WTC11 (cell line): ENCODE results near the gene PPM1B. TPM values are rescaled to one million over a fixed set of nuclear protein-coding genes. Genes with fewer than 3 reads are reported as not detected.
A peak's percentile ranks its signal among the peaks of the same experiment; 100 is the strongest.

Experiments used
- ATAC-seq: fragments of 200-7000 bp; cut with Tn5 transposase; 2 replicates; pipeline ENCODE4 v1.10.0; 2021; ENCODE audit warnings: mild to moderate bottlenecking, moderate library complexity
- CTCF ChIA-PET: fragments of 300-600 bp; sonication (Branson Sonifier 250); formaldehyde crosslinking; loops from one replicate; lab custom pipeline; 2021; ENCODE audit warnings: antibody characterized with exemption; lab: Charles Lee
- POLR2A ChIA-PET: fragments of 350-600 bp; sonication (Branson Sonifier 250); formaldehyde crosslinking; loops from one replicate; lab custom pipeline; 2021; ENCODE audit warnings: antibody characterized with exemption; lab: Charles Lee
- DNase-seq: peaks from one replicate; pipeline ENCODE4 v3.0.0; 2021; ENCODE audit warnings: low spot score
- H3K27ac Mint-ChIP-seq: 2 replicates; pipeline ENCODE4 v1.8.0; 2021; ENCODE audit warnings: mixed read lengths
- H3K27me3 Mint-ChIP-seq: 2 replicates; pipeline ENCODE4 v1.8.0; 2021; ENCODE audit warnings: low read depth, mild to moderate bottlenecking, moderate library complexity, mixed read lengths
- H3K36me3 Mint-ChIP-seq: 2 replicates; pipeline ENCODE4 v1.8.0; 2021; ENCODE audit warnings: mixed read lengths
- H3K4me1 Mint-ChIP-seq: 2 replicates; pipeline ENCODE4 v1.8.0; 2022; ENCODE audit warnings: mixed read lengths
- H3K4me3 Mint-ChIP-seq: 2 replicates; pipeline ENCODE4 v1.8.0; 2021; ENCODE audit warnings: mild to moderate bottlenecking, moderate library complexity, mixed read lengths
- H3K9me3 Mint-ChIP-seq: 2 replicates; pipeline ENCODE4 v1.8.0; 2021; ENCODE audit warnings: mixed read lengths
- ATF3 ChIP-seq: sonication (generic); formaldehyde crosslinking; conservative IDR thresholded peaks from 2 replicates; pipeline ENCODE4 v1.8.1; 2022; ENCODE audit warnings: mild to moderate bottlenecking, missing genetic modification reagents
- EMX1 ChIP-seq: fragments of 250-450 bp; sonication (Bioruptor Pico); IDR thresholded peaks from 2 replicates; pipeline ENCODE4 v1.8.0; 2021; ENCODE audit warnings: mild to moderate bottlenecking
- FOXJ3 ChIP-seq: sonication (generic); formaldehyde crosslinking; IDR thresholded peaks from 2 replicates; pipeline ENCODE4 v1.9.0; 2021; ENCODE audit warnings: missing genetic modification reagents, mild to moderate bottlenecking, borderline replicate concordance
- FOXK1 ChIP-seq: sonication (generic); formaldehyde crosslinking; IDR thresholded peaks from 2 replicates; pipeline ENCODE4 v1.8.0; 2022; ENCODE audit warnings: mild to moderate bottlenecking, moderate library complexity, missing genetic modification reagents
- GTF2I ChIP-seq: fragments of 250-450 bp; sonication (Bioruptor Pico); conservative IDR thresholded peaks from 2 replicates; pipeline ENCODE4 v1.4.0; 2021; ENCODE audit warnings: mild to moderate bottlenecking
- HMGA2 ChIP-seq: fragments of 250-450 bp; sonication (Bioruptor Pico); IDR thresholded peaks from 2 replicates; pipeline ENCODE4 v1.4.0; 2021; ENCODE audit warnings: mild to moderate bottlenecking, moderate library complexity
- HMGXB4 ChIP-seq: sonication (generic); formaldehyde crosslinking; IDR thresholded peaks from 2 replicates; pipeline ENCODE4 v1.8.1; 2023; ENCODE audit warnings: mild to moderate bottlenecking, moderate library complexity, missing genetic modification reagents
- MYBL2 ChIP-seq: sonication (generic); formaldehyde crosslinking; IDR thresholded peaks from 2 replicates; pipeline ENCODE4 v1.8.1; 2023; ENCODE audit warnings: mild to moderate bottlenecking, moderate library complexity, missing genetic modification reagents
- NFATC4 ChIP-seq: fragments of 250-450 bp; sonication (Bioruptor Pico); IDR thresholded peaks from 2 replicates; pipeline ENCODE4 v1.9.0; 2021; ENCODE audit warnings: mild to moderate bottlenecking
- NFYB ChIP-seq: sonication (generic); formaldehyde crosslinking; conservative IDR thresholded peaks from 2 replicates; pipeline ENCODE4 v1.8.0; 2022; ENCODE audit warnings: low read depth, missing genetic modification reagents
- NR1H2 ChIP-seq: sonication (generic); formaldehyde crosslinking; IDR thresholded peaks from 2 replicates; pipeline ENCODE4 v1.9.0; 2021; ENCODE audit warnings: mild to moderate bottlenecking, moderate library complexity, missing genetic modification reagents
- NR2C2 ChIP-seq: sonication (generic); formaldehyde crosslinking; IDR thresholded peaks from 2 replicates; pipeline ENCODE4 v1.8.0; 2022; ENCODE audit warnings: mild to moderate bottlenecking, missing genetic modification reagents
- RORB ChIP-seq: fragments of 250-450 bp; sonication (Bioruptor Pico); IDR thresholded peaks from 2 replicates; pipeline ENCODE4 v1.9.0; 2021; ENCODE audit warnings: mild to moderate bottlenecking
- STAT6 ChIP-seq: sonication (generic); formaldehyde crosslinking; conservative IDR thresholded peaks from 2 replicates; pipeline ENCODE4 v1.8.1; 2023; ENCODE audit warnings: mild to moderate bottlenecking, low read depth, missing genetic modification reagents, moderate library complexity
- TEAD4 ChIP-seq: sonication (generic); formaldehyde crosslinking; IDR thresholded peaks from 2 replicates; pipeline ENCODE4 v1.8.0; 2022; ENCODE audit warnings: mild to moderate bottlenecking, missing genetic modification reagents
- USF1 ChIP-seq: sonication (generic); formaldehyde crosslinking; IDR thresholded peaks from 2 replicates; pipeline ENCODE4 v1.8.0; 2022; ENCODE audit warnings: mild to moderate bottlenecking, missing genetic modification reagents
- ZMAT4 ChIP-seq: fragments of 250-450 bp; sonication (Bioruptor Pico); IDR thresholded peaks from 2 replicates; pipeline ENCODE4 v1.9.0; 2021; ENCODE audit warnings: mild to moderate bottlenecking
- ZNF219 ChIP-seq: sonication (generic); formaldehyde crosslinking; IDR thresholded peaks from 2 replicates; pipeline ENCODE4 v1.8.0; 2023; ENCODE audit warnings: missing genetic modification reagents, mild to moderate bottlenecking, borderline replicate concordance
- ZNF317 ChIP-seq: sonication (generic); formaldehyde crosslinking; IDR thresholded peaks from 2 replicates; pipeline ENCODE4 v1.8.1; 2023; ENCODE audit warnings: low read depth, mild to moderate bottlenecking, moderate library complexity, missing genetic modification reagents, borderline replicate concordance
- ZNF671 ChIP-seq: fragments of 250-450 bp; sonication (Bioruptor Pico); IDR thresholded peaks from 2 replicates; pipeline ENCODE4 v1.8.0; 2021; ENCODE audit warnings: mild to moderate bottlenecking
- total RNA-seq: library from RNA; stranded (reverse); gene quantifications from 3 replicates; pipeline ENCODE4 v1.2.3, GENCODE V29; 2021
- TF ChIP-seq, protein P1 (sequence below): fragments of 250-450 bp; sonication (Bioruptor Pico); conservative IDR thresholded peaks from 2 replicates; pipeline ENCODE4 v1.9.0; 2021; ENCODE audit warnings: mild to moderate bottlenecking
- TF ChIP-seq, protein P2 (sequence below): sonication (generic); formaldehyde crosslinking; IDR thresholded peaks from 2 replicates; pipeline ENCODE4 v1.8.0; 2022; ENCODE audit warnings: mild to moderate bottlenecking, missing genetic modification reagents
- TF ChIP-seq, protein P3 (sequence below): sonication (generic); formaldehyde crosslinking; IDR thresholded peaks from 2 replicates; pipeline ENCODE4 v1.8.1; 2022; ENCODE audit warnings: mild to moderate bottlenecking, moderate library complexity, missing genetic modification reagents
- TF ChIP-seq, protein P4 (sequence below): sonication (generic); formaldehyde crosslinking; IDR thresholded peaks from 2 replicates; pipeline ENCODE4 v1.8.0; 2022; ENCODE audit warnings: mild to moderate bottlenecking, missing genetic modification reagents

Gene PPM1B
- total RNA-seq, 1 experiment from 2014 or later: 96.4 TPM

GRCh38 chr2:44191739-44192138, 23.1 kb downstream of the PPM1B start:
- POLR2A ChIA-PET: no interaction called here
- no peak overlapping the region for H3K4me3 Mint-ChIP-seq
- H3K9me3 Mint-ChIP-seq: 0 out of 2 replicates have a peak, but pooled peaks cover 3% of the 10 kb centered on the region
- CTCF ChIA-PET: no interaction called here
- TF ChIP-seq TEAD4 (CRISPR knock-in tag): no peak
- no peak for TF ChIP-seq USF1 (CRISPR knock-in tag)
- TF ChIP-seq ZMAT4 (CRISPR knock-in tag): no peak
- TF ChIP-seq STAT6 (CRISPR knock-in tag): no peak
- TF ChIP-seq HMGA2: no peak
- TF ChIP-seq EMX1 (CRISPR knock-in tag): no peak
- TF ChIP-seq, protein P1, sequence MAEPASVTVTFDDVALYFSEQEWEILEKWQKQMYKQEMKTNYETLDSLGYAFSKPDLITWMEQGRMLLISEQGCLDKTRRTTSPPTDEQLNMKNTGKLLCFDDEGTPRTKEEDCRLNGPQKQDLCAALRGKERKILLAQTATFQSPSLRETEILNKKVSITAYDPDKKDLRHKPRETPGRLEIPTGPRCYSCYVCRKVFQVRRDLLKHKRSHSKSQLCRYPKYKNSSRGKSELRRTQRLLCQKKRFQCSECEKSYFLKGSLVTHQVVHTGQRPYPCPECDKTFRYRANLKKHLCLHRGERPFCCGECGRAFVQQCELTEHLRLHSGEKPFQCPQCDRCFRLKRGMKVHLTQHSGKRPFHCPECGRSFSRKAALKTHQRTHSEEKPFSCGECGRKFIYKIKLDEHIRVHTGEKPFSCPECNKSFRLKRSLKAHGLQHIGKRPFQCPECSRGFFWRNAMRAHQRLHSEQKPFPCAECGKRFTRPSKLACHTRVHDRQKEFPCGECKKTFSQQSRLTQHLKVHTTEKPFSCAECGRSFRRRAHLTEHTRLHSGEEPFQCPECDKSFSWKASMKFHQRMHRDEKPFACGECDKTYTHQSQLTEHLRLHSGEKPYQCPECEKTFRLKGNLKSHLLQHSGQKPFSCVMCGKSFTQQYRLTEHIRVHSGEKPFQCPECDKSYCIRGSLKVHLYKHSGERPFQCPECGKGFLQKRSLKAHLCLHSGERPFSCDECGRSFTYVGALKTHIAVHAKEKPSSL (CRISPR knock-in tag): no peak
- TF ChIP-seq, protein P2, sequence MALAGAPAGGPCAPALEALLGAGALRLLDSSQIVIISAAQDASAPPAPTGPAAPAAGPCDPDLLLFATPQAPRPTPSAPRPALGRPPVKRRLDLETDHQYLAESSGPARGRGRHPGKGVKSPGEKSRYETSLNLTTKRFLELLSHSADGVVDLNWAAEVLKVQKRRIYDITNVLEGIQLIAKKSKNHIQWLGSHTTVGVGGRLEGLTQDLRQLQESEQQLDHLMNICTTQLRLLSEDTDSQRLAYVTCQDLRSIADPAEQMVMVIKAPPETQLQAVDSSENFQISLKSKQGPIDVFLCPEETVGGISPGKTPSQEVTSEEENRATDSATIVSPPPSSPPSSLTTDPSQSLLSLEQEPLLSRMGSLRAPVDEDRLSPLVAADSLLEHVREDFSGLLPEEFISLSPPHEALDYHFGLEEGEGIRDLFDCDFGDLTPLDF (CRISPR knock-in tag): no peak
- no peak for TF ChIP-seq MYBL2 (CRISPR knock-in tag)
- no peak for TF ChIP-seq ZNF219 (CRISPR knock-in tag)
- no peak for TF ChIP-seq HMGXB4
- TF ChIP-seq NR1H2 (CRISPR knock-in tag): no peak
- DNase-seq (no peak), ATAC-seq (no peak)
- no peaks in the 10 kb centered on the region for H3K27me3 Mint-ChIP-seq
- H3K36me3 Mint-ChIP-seq: peaks cover 21% of the 10 kb centered on the region
- H3K4me1 Mint-ChIP-seq: peaks cover 59% of the 10 kb centered on the region
- H3K27ac Mint-ChIP-seq: peak overlapping the region; percentile 76

DNA sequence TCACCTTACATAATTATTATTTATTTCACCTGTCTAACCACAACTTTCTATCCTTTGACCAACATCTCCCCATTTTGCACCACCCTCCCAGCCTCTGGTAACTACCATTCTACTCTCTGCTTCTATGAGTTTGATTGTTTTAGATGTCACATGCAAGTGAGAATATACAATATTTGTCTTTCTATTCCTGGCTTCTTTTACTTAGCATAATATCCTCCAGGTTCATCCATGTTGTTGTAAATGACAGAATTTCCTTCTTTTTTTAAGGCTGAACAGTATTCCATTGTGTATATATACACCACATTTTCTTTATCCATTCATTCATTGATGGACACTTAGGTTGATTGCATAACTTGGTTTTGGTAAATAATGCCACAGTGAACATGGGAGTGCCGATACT, 24.0 kb downstream of the PPM1B start:
- POLR2A ChIA-PET: no interaction called here
- no peak overlapping the region for H3K4me3 Mint-ChIP-seq
- peaks cover 15% of the 10 kb centered on the region for H3K36me3 Mint-ChIP-seq
- 0 out of 2 replicates have a peak, but pooled peaks cover 3% of the 10 kb centered on the region for H3K9me3 Mint-ChIP-seq
- peaks cover 58% of the 10 kb centered on the region for H3K4me1 Mint-ChIP-seq
- DNase-seq: no peak
- no peaks in the 10 kb centered on the region for H3K27me3 Mint-ChIP-seq
- TF ChIP-seq ZNF671 (CRISPR knock-in tag): no peak
- TF ChIP-seq ATF3 (CRISPR knock-in tag): no peak
- no peak for TF ChIP-seq FOXJ3
- TF ChIP-seq, protein P3, sequence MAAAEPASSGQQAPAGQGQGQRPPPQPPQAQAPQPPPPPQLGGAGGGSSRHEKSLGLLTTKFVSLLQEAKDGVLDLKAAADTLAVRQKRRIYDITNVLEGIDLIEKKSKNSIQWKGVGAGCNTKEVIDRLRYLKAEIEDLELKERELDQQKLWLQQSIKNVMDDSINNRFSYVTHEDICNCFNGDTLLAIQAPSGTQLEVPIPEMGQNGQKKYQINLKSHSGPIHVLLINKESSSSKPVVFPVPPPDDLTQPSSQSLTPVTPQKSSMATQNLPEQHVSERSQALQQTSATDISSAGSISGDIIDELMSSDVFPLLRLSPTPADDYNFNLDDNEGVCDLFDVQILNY: no peak
- TF ChIP-seq NFYB: no peak
- TF ChIP-seq NFATC4 (CRISPR knock-in tag): no peak
- no peak for TF ChIP-seq RORB (CRISPR knock-in tag)
- no peak for TF ChIP-seq GTF2I (CRISPR knock-in tag)
- TF ChIP-seq, protein P4, sequence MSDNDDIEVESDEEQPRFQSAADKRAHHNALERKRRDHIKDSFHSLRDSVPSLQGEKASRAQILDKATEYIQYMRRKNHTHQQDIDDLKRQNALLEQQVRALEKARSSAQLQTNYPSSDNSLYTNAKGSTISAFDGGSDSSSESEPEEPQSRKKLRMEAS: no peak
- no peak for TF ChIP-seq ZNF317 (CRISPR knock-in tag)
- no peak for TF ChIP-seq NR2C2 (CRISPR knock-in tag)
- no peak for TF ChIP-seq FOXK1 (CRISPR knock-in tag)
- CTCF ChIA-PET: no interaction called here
- H3K27ac Mint-ChIP-seq: peak overlapping the region; percentile 23; the same call in 1 of the 2 replicates
- ATAC-seq: no peak
